CD4-positive, alpha-beta T cell (primary cell): ENCODE results near the gene PCNA. TPM values are rescaled to one million over a fixed set of nuclear protein-coding genes. Genes with fewer than 3 reads are reported as not detected.

Experiments used
- ATAC-seq: fragments of 200-7000 bp; cut with Tn5 transposase; one replicate; pipeline ENCODE4 v1.10.0; 2022; ENCODE audit warnings: mild to moderate bottlenecking; ENCODE audit not compliant: poor library complexity
- CTCF ChIA-PET: fragments of 350-600 bp; sonication (Branson Sonifier 250); formaldehyde crosslinking; loops from one replicate; lab custom pipeline; 2021; ENCODE audit warnings: antibody characterized with exemption, inconsistent platforms; lab: Charles Lee
- POLR2A ChIA-PET: fragments of 350-600 bp; sonication (Branson Sonifier 250); formaldehyde crosslinking; loops from one replicate; lab custom pipeline; 2021; ENCODE audit warnings: antibody characterized with exemption, inconsistent platforms; lab: Charles Lee
- DNase-seq, 14 experiments: peaks; one replicate each; pipeline ENCODE4 v3.0.0-alpha.2; 2013 to 2020; ENCODE audit warnings: mixed read lengths in 2 of 14
- H3K27ac ChIP-seq, 2 donors: one replicate each; pipeline versions ENCODE4 v1.5.1 to v1.7.0; 2013; ENCODE audit warnings: low read length in 2 of 2, low read depth in 1 of 2, mild to moderate bottlenecking in 1 of 2
- H3K27me3 ChIP-seq, 2 experiments: 1 replicate in 1 of 2; 2 replicates in 1 of 2; pipeline versions ENCODE4 v1.6.1 to v1.7.0; 2013; ENCODE audit warnings: low read length in 2 of 2, control low read depth in 1 of 2, mild to moderate bottlenecking in 1 of 2, moderate library complexity in 1 of 2; ENCODE audit not compliant: insufficient read depth in 2 of 2, control insufficient read depth in 1 of 2
- H3K36me3 ChIP-seq: one replicate; pipeline ENCODE4 v1.6.1; 2013; ENCODE audit warnings: low read length, control low read depth; ENCODE audit not compliant: insufficient read depth
- H3K4me1 ChIP-seq: one replicate; pipeline ENCODE4 v1.6.1; 2013; ENCODE audit warnings: low read length, control low read depth; ENCODE audit not compliant: insufficient read depth
- H3K4me3 ChIP-seq: one replicate; pipeline ENCODE4 v1.5.1; 2013; ENCODE audit warnings: mild to moderate bottlenecking, low read length, moderate library complexity
- H3K9me3 ChIP-seq, 2 experiments: 1 replicate in 1 of 2; 2 replicates in 1 of 2; pipeline versions ENCODE4 v1.6.1 to v1.7.0; 2013; ENCODE audit warnings: low read length in 2 of 2, mild to moderate bottlenecking in 2 of 2, control low read depth in 1 of 2, moderate library complexity in 1 of 2; ENCODE audit not compliant: control insufficient read depth in 1 of 2, insufficient read depth in 1 of 2
- H3K27ac Mint-ChIP-seq: one replicate; pipeline ENCODE4 v1.8.0; 2020; ENCODE audit warnings: mixed read lengths
- H3K27me3 Mint-ChIP-seq: one replicate; pipeline ENCODE4 v1.8.0; 2021; ENCODE audit warnings: mixed read lengths
- H3K36me3 Mint-ChIP-seq: one replicate; pipeline ENCODE4 v1.8.0; 2021; ENCODE audit warnings: low read depth, mixed read lengths
- H3K4me1 Mint-ChIP-seq: one replicate; pipeline ENCODE4 v1.8.0; 2021; ENCODE audit warnings: low read depth, mixed read lengths
- H3K4me3 Mint-ChIP-seq: one replicate; pipeline ENCODE4 v1.8.0; 2020; ENCODE audit warnings: mild to moderate bottlenecking, mixed read lengths
- H3K9me3 Mint-ChIP-seq: one replicate; pipeline ENCODE4 v1.8.0; 2020; ENCODE audit warnings: mixed read lengths
- CTCF ChIP-seq: fragments of 200-600 bp; IDR thresholded peaks from one replicate; pipeline ENCODE4 v1.8.0; 2022; ENCODE audit warnings: antibody characterized with exemption, mild to moderate bottlenecking
- intact Hi-C, 2 experiments: fragments of 100-400 bp; cut with DNase I in 1 of 2; cut with micrococcal nuclease in 1 of 2; formaldehyde crosslinking; loops; one replicate each; pipeline versions ENCODE4 v1.15.1 to v1.9.0; 2023 to 2025; cut with DNase I, micrococcal nuclease
- total RNA-seq, 174 experiments: library from RNA in 2 of 174; stranded (reverse) in 2 of 174; gene quantifications; one replicate each; pipeline ENCODE4 v1.2.3 and lab custom pipeline; 2021 to 2026

Gene PCNA
- total RNA-seq, 2 experiments from 2014 or later, result 32.6 to 33.0 TPM

- no peak overlapping the region for H3K4me3 Mint-ChIP-seq
- H3K36me3 ChIP-seq, result peaks cover 15% of the 10 kb centered on the region
These were observed 16.3 kb upstream of the PCNA start for GRCh38 chr20:5136096-5136495.

GRCh38 chr20:5135363-5136012 is 15.7 kb upstream of the PCNA start:
- Histone ChIP-seq H3K36me3 (peaks cover 15% of the 10 kb centered on the region), H3K27me3 (no peaks in the 10 kb centered on the region), H3K4me3 (no peak overlapping the region), H3K4me1 (peaks cover 16% of the 10 kb centered on the region), H3K9me3 (no peaks in the 10 kb centered on the region), H3K27ac (no peak overlapping the region)
- DNase-seq (no peak), ATAC-seq (no peak)
- intact Hi-C loops, result no loop called here
- POLR2A ChIA-PET, result no interaction called here
- no peak overlapping the region for H3K27ac Mint-ChIP-seq
- H3K36me3 Mint-ChIP-seq, result peaks cover 27% of the 10 kb centered on the region
- H3K9me3 Mint-ChIP-seq, result no peaks in the 10 kb centered on the region
- H3K27me3 Mint-ChIP-seq, result no peaks in the 10 kb centered on the region
- CTCF ChIA-PET, result interaction anchor here (1.4 kb wide), 1 partner anchor 9 kb away, joined by 5 read pairs; the partner anchor contains the start of gene CDS2
- no peak overlapping the region for H3K4me3 Mint-ChIP-seq
- TF ChIP-seq CTCF, result no peak
- H3K4me1 Mint-ChIP-seq, result peaks cover 43% of the 10 kb centered on the region

More at GRCh38 chr20:5136096-5136495, 16.3 kb upstream of the PCNA start:
- Mint-ChIP-seq H3K36me3 (peaks cover 27% of the 10 kb centered on the region), H3K27me3 (no peaks in the 10 kb centered on the region), H3K27ac (no peak overlapping the region), H3K4me1 (peaks cover 48% of the 10 kb centered on the region), H3K9me3 (no peaks in the 10 kb centered on the region)
- intact Hi-C loops, result no loop called here
- ChIA-PET CTCF (interaction anchor here (1.4 kb wide), 1 partner anchor 10 kb away, joined by 5 read pairs; the partner anchor contains the start of gene CDS2), POLR2A (no interaction called here)
- Histone ChIP-seq H3K9me3 (no peaks in the 10 kb centered on the region), H3K4me3 (no peak overlapping the region), H3K27me3 (no peaks in the 10 kb centered on the region), H3K27ac (no peak overlapping the region), H3K4me1 (peaks cover 16% of the 10 kb centered on the region)
- no peak for ATAC-seq
- no peak for DNase-seq
- TF ChIP-seq CTCF, result no peak

DNA sequence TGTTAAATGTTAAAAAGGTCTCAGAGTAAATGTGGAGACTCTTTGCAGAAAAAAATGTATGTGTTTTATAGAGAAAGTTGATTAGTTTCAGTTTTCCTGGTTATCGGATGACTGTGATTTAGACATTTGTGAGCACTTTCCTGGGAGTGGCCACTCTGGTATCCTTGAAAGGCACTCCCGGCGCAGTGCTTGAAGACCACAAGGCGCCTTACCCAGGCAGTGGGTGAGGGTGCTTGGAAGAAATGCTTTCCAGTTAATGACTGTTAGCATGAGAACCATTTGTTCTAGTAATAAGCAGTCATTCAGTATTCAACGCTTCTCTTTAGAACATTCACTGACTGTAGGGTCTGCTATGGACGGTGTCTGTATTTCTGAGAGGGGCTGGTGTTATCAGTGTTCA is 14.2 kb upstream of the PCNA start:
- no peak for TF ChIP-seq CTCF

More for the DNA sequence above, 14.2 kb upstream of the PCNA start:
- Mint-ChIP-seq H3K36me3 (peaks cover 22% of the 10 kb centered on the region), H3K4me1 (peaks cover 30% of the 10 kb centered on the region), H3K9me3 (no peaks in the 10 kb centered on the region), H3K27me3 (no peaks in the 10 kb centered on the region), H3K27ac (no peak overlapping the region), H3K4me3 (no peak overlapping the region)
- Histone ChIP-seq H3K4me3 (no peak overlapping the region), H3K4me1 (peaks cover 16% of the 10 kb centered on the region), H3K36me3 (peaks cover 15% of the 10 kb centered on the region), H3K27ac (no peak overlapping the region), H3K9me3 (no peaks in the 10 kb centered on the region), H3K27me3 (no peaks in the 10 kb centered on the region)
- no peak for DNase-seq
- ATAC-seq, result no peak
- ChIA-PET CTCF (no interaction called here), POLR2A (no interaction called here)
- intact Hi-C loops, result no loop called here
